ENCODE results near the gene YY1. TPM values are rescaled to one million over a fixed set of nuclear protein-coding genes. Genes with fewer than 3 reads are reported as not detected.

Gene YY1
- total and polyA plus RNA-seq, 2 donors (not counting 1 experiment from before 2014, with no cell fraction given) = 40.8 to 41.9 TPM

- Histone ChIP-seq H3K79me2 (ENCODE audit: control insufficient read depth, insufficient read depth, low read length) (no peaks in the 10 kb centered on the region), H3K36me3 (ENCODE audit: control insufficient read depth, insufficient read depth, low read length) (peaks cover 9% of the 10 kb centered on the region), H2AFZ (ENCODE audit: low read length) (no peak overlapping the region), H3K4me3 (replicated peaks in 1 of 4; ENCODE audit: control extremely low read depth in 1 of 4, insufficient read depth in 1 of 4, low read depth in 3 of 4, low read length in 4 of 4) (no peak overlapping the region), H4K20me1 (ENCODE audit: control insufficient read depth, extremely low read depth, insufficient read depth, low read length) (no peaks in the 10 kb centered on the region), H3K4me2 (ENCODE audit: extremely low read depth, insufficient read depth, low read length) (no peak overlapping the region), H3K27me3 (ENCODE audit: control insufficient read depth, insufficient read depth, low read length) (no peaks in the 10 kb centered on the region), H3K27ac (ENCODE audit: insufficient read depth, low read length) (no peak overlapping the region), H3K9ac (ENCODE audit: insufficient read depth, low read length) (no peak overlapping the region), H3K9me3 (ENCODE audit: control insufficient read depth, insufficient read depth, low read depth, low read length) (no peaks in the 10 kb centered on the region), H3K4me1 (ENCODE audit: control insufficient read depth, extremely low read depth, insufficient read depth, low read length) (no peaks in the 10 kb centered on the region)
- no peak for DNase-seq (ENCODE audit: low read depth in 2 of 2)
- no peak for TF ChIP-seq EZH2 (IDR thresholded peaks at IDR 0.05; ENCODE audit: low read length, missing control alignments)
- no peak for TF ChIP-seq CTCF (conservative IDR thresholded peaks at IDR 0.05 in 1 of 2, IDR thresholded peaks at IDR 0.05 in 1 of 2; ENCODE audit: low read depth in 1 of 2, low read length in 2 of 2)
Observed at GRCh38 chr14:100330388-100330931, 91.5 kb downstream of the YY1 start.

- no peaks in the 10 kb centered on the region for H4K20me1 ChIP-seq (ENCODE audit: control insufficient read depth, extremely low read depth, insufficient read depth, low read length)
- H3K4me3 ChIP-seq (replicated peaks in 1 of 4; ENCODE audit: control extremely low read depth in 1 of 4, insufficient read depth in 1 of 4, low read depth in 3 of 4, low read length in 4 of 4) = no peak overlapping the region
- H3K27me3 ChIP-seq (ENCODE audit: control insufficient read depth, insufficient read depth, low read length) = no peaks in the 10 kb centered on the region
- peaks cover 12% of the 10 kb centered on the region for H3K36me3 ChIP-seq (ENCODE audit: control insufficient read depth, insufficient read depth, low read length)
- no peaks in the 10 kb centered on the region for H3K79me2 ChIP-seq (ENCODE audit: control insufficient read depth, insufficient read depth, low read length)
- no peak overlapping the region for H2AFZ ChIP-seq (ENCODE audit: low read length)
- no peak for TF ChIP-seq CTCF (conservative IDR thresholded peaks at IDR 0.05 in 1 of 2, IDR thresholded peaks at IDR 0.05 in 1 of 2; ENCODE audit: low read depth in 1 of 2, low read length in 2 of 2)
- no peak for TF ChIP-seq EZH2 (IDR thresholded peaks at IDR 0.05; ENCODE audit: low read length, missing control alignments)
- H3K27ac ChIP-seq (ENCODE audit: insufficient read depth, low read length) = no peak overlapping the region
- no peak overlapping the region for H3K4me2 ChIP-seq (ENCODE audit: extremely low read depth, insufficient read depth, low read length)
- DNase-seq (ENCODE audit: low read depth in 2 of 2) = no peak
- H3K4me1 ChIP-seq (ENCODE audit: control insufficient read depth, extremely low read depth, insufficient read depth, low read length) = no peaks in the 10 kb centered on the region
- H3K9me3 ChIP-seq (ENCODE audit: control insufficient read depth, insufficient read depth, low read depth, low read length) = no peaks in the 10 kb centered on the region
- no peak overlapping the region for H3K9ac ChIP-seq (ENCODE audit: insufficient read depth, low read length)
Observed at GRCh38 chr14:100332071-100332639, 93.2 kb downstream of the YY1 start.

Other genes starting within 250 kb of the YY1 start
- gene EVL, start 173.7 kb upstream of the YY1 start, total RNA-seq = 12.8 and 23.5 TPM in 2 replicates
- 28.1 and 39.7 TPM in 2 replicates for gene EVL, start 173.7 kb upstream of the YY1 start, polyA plus RNA-seq
- gene DEGS2, start 79.5 kb upstream of the YY1 start, total RNA-seq = under 0.01 and 0.26 TPM in 2 replicates
- not detected in 2 replicates for gene DEGS2, start 79.5 kb upstream of the YY1 start, polyA plus RNA-seq
- 21.8 and 24.1 TPM in 2 replicates for gene SLC25A29, start 67.3 kb downstream of the YY1 start, total RNA-seq
- gene SLC25A29, start 67.3 kb downstream of the YY1 start, polyA plus RNA-seq = 6.2 and 8.8 TPM in 2 replicates
- under 0.01 TPM in 1 of 2 replicates, not detected in the other for gene SLC25A47, start 84.2 kb downstream of the YY1 start, total RNA-seq
- gene SLC25A47, start 84.2 kb downstream of the YY1 start, polyA plus RNA-seq = not detected in 2 replicates
- gene WDR25, start 137.3 kb downstream of the YY1 start, total RNA-seq = 15.4 and 20.3 TPM in 2 replicates
- gene WDR25, start 137.3 kb downstream of the YY1 start, polyA plus RNA-seq = 10.1 and 21.2 TPM in 2 replicates